ENCODE results near the gene AHR.

- TF ChIP-seq, protein P1, sequence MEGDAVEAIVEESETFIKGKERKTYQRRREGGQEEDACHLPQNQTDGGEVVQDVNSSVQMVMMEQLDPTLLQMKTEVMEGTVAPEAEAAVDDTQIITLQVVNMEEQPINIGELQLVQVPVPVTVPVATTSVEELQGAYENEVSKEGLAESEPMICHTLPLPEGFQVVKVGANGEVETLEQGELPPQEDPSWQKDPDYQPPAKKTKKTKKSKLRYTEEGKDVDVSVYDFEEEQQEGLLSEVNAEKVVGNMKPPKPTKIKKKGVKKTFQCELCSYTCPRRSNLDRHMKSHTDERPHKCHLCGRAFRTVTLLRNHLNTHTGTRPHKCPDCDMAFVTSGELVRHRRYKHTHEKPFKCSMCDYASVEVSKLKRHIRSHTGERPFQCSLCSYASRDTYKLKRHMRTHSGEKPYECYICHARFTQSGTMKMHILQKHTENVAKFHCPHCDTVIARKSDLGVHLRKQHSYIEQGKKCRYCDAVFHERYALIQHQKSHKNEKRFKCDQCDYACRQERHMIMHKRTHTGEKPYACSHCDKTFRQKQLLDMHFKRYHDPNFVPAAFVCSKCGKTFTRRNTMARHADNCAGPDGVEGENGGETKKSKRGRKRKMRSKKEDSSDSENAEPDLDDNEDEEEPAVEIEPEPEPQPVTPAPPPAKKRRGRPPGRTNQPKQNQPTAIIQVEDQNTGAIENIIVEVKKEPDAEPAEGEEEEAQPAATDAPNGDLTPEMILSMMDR (IDR thresholded peaks at IDR 0.05): no peak
- TF ChIP-seq EZH2 (IDR thresholded peaks at IDR 0.05; ENCODE audit: borderline replicate concordance, insufficient read depth, low read depth, low read length, poor library complexity, severe bottlenecking): no peak
These were observed 19.4 kb upstream of the AHR start for GRCh38 chr7:17279061-17279460.
